ENCODE measurements around the gene SLC8A1.

SLC8A1 gene

DNA sequence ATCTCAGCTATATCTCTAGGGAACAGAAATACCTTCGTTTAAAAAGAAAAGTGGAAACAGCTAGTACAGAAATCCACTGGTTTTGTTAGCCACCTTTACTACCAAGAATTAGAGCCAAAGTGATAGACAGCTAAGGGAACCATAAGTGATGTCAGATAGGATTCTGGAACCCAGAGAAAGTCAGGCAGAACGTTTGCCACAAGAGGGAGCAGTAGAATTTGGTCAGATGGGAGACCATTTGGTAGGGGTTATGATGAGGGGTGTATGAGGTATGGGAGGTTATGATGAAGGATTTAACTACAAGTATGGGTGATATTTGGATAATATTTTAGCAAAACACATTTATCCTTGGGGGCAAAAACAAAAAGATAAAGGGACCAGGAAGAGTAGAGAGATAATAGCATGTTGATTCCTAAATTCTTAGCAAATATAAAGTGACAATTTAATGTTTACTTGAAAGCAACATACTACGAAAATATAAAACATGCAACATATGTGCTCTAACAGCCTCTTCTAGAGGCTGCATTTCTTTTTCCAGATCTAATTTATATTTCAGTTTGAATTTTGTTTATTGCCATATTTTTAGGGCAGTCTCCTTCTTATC, 3.3 kb downstream of the SLC8A1 start:
- H4K20me1 ChIP-seq (ENCODE audit: insufficient read depth, low read length), result no peaks in the 10 kb centered on the region
- H3K4me1 ChIP-seq (ENCODE audit: insufficient read depth, low read length), result peaks cover 41% of the 10 kb centered on the region
- H3K4me3 ChIP-seq (ENCODE audit: low read depth in 1 of 2, low read length in 2 of 2), result no peak overlapping the region; a peak in 1 of 4 replicates
- peak overlapping the region; percentile 68 for H3K4me2 ChIP-seq (ENCODE audit: insufficient read depth, low read length)
- no peak for TF ChIP-seq EZH2 (IDR thresholded peaks at IDR 0.05; ENCODE audit: borderline replicate concordance, low read depth, low read length, severe bottlenecking)
- TF ChIP-seq, protein P1, sequence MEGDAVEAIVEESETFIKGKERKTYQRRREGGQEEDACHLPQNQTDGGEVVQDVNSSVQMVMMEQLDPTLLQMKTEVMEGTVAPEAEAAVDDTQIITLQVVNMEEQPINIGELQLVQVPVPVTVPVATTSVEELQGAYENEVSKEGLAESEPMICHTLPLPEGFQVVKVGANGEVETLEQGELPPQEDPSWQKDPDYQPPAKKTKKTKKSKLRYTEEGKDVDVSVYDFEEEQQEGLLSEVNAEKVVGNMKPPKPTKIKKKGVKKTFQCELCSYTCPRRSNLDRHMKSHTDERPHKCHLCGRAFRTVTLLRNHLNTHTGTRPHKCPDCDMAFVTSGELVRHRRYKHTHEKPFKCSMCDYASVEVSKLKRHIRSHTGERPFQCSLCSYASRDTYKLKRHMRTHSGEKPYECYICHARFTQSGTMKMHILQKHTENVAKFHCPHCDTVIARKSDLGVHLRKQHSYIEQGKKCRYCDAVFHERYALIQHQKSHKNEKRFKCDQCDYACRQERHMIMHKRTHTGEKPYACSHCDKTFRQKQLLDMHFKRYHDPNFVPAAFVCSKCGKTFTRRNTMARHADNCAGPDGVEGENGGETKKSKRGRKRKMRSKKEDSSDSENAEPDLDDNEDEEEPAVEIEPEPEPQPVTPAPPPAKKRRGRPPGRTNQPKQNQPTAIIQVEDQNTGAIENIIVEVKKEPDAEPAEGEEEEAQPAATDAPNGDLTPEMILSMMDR (IDR thresholded peaks at IDR 0.05; ENCODE audit: borderline replicate concordance, extremely low read depth, low read length, poor library complexity, severe bottlenecking), result peak; percentile 83
- H3K36me3 ChIP-seq (ENCODE audit: insufficient read depth, low read length), result peaks cover 22% of the 10 kb centered on the region
- no peaks in the 10 kb centered on the region for H3K27me3 ChIP-seq (ENCODE audit: insufficient read depth, low read length, poor library complexity)
- H3K27ac ChIP-seq (ENCODE audit: low read length), result no peak overlapping the region; the same call in 1 of the 2 replicates
- H3K79me2 ChIP-seq (ENCODE audit: insufficient read depth, low read length), result peaks cover 82% of the 10 kb centered on the region
- ATAC-seq (ENCODE audit: insufficient read depth, low read depth) (peak; percentile 39; the same call in 2 of the 3 replicates), DNase-seq (peak; percentile 67)
- H3K9ac ChIP-seq (ENCODE audit: low read depth, low read length), result peak overlapping the region; percentile 65; the same call in 1 of the 2 replicates
- no peak overlapping the region for H2AFZ ChIP-seq (ENCODE audit: low read depth, low read length)
- H3K9me3 ChIP-seq (ENCODE audit: insufficient read depth, low read length, severe bottlenecking), result no peaks in the 10 kb centered on the region

DNA sequence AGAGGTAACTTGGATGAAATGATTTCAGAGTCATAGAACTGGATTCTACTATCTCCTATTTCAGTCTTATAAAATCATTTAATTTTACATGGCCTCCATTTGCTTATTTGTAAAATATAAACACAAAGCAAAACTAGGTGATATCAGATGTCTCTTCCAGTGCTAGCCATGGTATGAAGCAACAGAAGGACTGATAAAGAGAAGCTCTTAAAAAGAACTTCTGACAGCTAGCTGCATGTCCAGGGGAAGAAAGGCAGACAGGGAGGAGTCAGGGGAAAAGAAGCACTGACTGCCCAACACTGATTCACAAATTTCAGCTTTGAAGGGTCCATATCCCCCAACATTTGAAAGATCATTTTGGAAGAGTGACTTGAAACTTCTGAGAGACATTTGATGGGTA, 6.4 kb downstream of the SLC8A1 start:
- Histone ChIP-seq H2AFZ (ENCODE audit: low read depth, low read length) (no peak overlapping the region), H3K9ac (ENCODE audit: low read depth, low read length) (no peak overlapping the region), H4K20me1 (ENCODE audit: insufficient read depth, low read length) (no peaks in the 10 kb centered on the region), H3K9me3 (ENCODE audit: insufficient read depth, low read length, severe bottlenecking) (no peaks in the 10 kb centered on the region), H3K4me2 (ENCODE audit: insufficient read depth, low read length) (no peak overlapping the region), H3K4me1 (ENCODE audit: insufficient read depth, low read length) (peaks cover 40% of the 10 kb centered on the region), H3K27ac (ENCODE audit: low read length) (no peak overlapping the region), H3K27me3 (ENCODE audit: insufficient read depth, low read length, poor library complexity) (no peaks in the 10 kb centered on the region), H3K36me3 (ENCODE audit: insufficient read depth, low read length) (peaks cover 23% of the 10 kb centered on the region), H3K4me3 (ENCODE audit: low read depth in 1 of 2, low read length in 2 of 2) (no peak overlapping the region), H3K79me2 (ENCODE audit: insufficient read depth, low read length) (peaks cover 95% of the 10 kb centered on the region)
- TF ChIP-seq, protein P1 (IDR thresholded peaks at IDR 0.05; ENCODE audit: borderline replicate concordance, extremely low read depth, low read length, poor library complexity, severe bottlenecking), result no peak
- no peak for DNase-seq
- ATAC-seq (ENCODE audit: insufficient read depth, low read depth), result no peak

DNA sequence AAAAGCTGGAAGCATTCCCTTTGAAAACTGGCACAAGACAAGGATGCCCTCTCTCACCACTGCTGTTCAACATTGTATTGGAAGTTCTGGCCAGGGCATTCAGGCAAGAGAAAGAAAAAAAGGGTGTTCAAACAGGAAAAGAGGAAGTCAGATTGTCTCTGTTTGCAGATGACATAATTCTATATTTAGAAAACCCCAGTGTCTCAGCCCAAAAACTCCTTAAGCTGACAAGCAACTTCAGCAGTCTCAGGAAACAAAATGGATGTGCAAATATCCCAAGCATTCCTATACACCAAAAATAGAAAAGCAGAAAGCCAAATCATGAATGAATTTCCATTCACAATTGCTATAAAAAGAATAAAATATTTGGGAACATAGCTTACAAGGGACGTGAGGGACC, 11.1 kb downstream of the SLC8A1 start:
- no peak for TF ChIP-seq EZH2 (IDR thresholded peaks at IDR 0.05; ENCODE audit: borderline replicate concordance, low read depth, low read length, severe bottlenecking)
- TF ChIP-seq, protein P1 (IDR thresholded peaks at IDR 0.05; ENCODE audit: borderline replicate concordance, extremely low read depth, low read length, poor library complexity, severe bottlenecking), result no peak
- Histone ChIP-seq H2AFZ (ENCODE audit: low read depth, low read length) (no peak overlapping the region), H3K27me3 (ENCODE audit: insufficient read depth, low read length, poor library complexity) (no peaks in the 10 kb centered on the region), H4K20me1 (ENCODE audit: insufficient read depth, low read length) (peaks cover 8% of the 10 kb centered on the region; the same call in 1 of the 2 replicates), H3K9me3 (ENCODE audit: insufficient read depth, low read length, severe bottlenecking) (no peaks in the 10 kb centered on the region), H3K79me2 (ENCODE audit: insufficient read depth, low read length) (peaks cover 95% of the 10 kb centered on the region), H3K9ac (ENCODE audit: low read depth, low read length) (no peak overlapping the region), H3K4me3 (ENCODE audit: low read depth in 1 of 2, low read length in 2 of 2) (no peak overlapping the region), H3K4me2 (ENCODE audit: insufficient read depth, low read length) (no peak overlapping the region), H3K4me1 (ENCODE audit: insufficient read depth, low read length) (peaks cover 9% of the 10 kb centered on the region), H3K36me3 (ENCODE audit: insufficient read depth, low read length) (peaks cover 14% of the 10 kb centered on the region), H3K27ac (ENCODE audit: low read length) (no peak overlapping the region)
- ATAC-seq (ENCODE audit: insufficient read depth, low read depth) (no peak), DNase-seq (no peak)
